ENCODE data around the gene WDR48. TPM values are rescaled to one million over a fixed set of nuclear protein-coding genes. Genes with fewer than 3 reads are reported as not detected.

WDR48 gene
- total RNA-seq, 1 donor from 2014 or later: 33.6 TPM

GRCh38 chr3:39088456-39088855 is 36.6 kb downstream of the WDR48 start:
- H3K9me3 ChIP-seq (replicated peaks): no peaks in the 10 kb centered on the region
- no peak overlapping the region for H3K27ac ChIP-seq (replicated peaks)
- no peak for TF ChIP-seq CTCF (IDR thresholded peaks at IDR 0.05; ENCODE audit: borderline replicate concordance)
- peaks cover 97% of the 10 kb centered on the region for H3K36me3 ChIP-seq
- intact Hi-C loops (cut with micrococcal nuclease): no loop called here
- H3K27me3 ChIP-seq (ENCODE audit: low read depth): no peaks in the 10 kb centered on the region
- H3K4me3 ChIP-seq: no peak overlapping the region
- DNase-seq: no peak
- H3K4me1 ChIP-seq: no peaks in the 10 kb centered on the region

GRCh38 chr3:39088889-39089288 is 37.1 kb downstream of the WDR48 start:
- no peak for DNase-seq
- TF ChIP-seq CTCF (IDR thresholded peaks at IDR 0.05; ENCODE audit: borderline replicate concordance): no peak
- Histone ChIP-seq H3K27me3 (ENCODE audit: low read depth) (no peaks in the 10 kb centered on the region), H3K4me3 (no peak overlapping the region), H3K36me3 (peaks cover 98% of the 10 kb centered on the region), H3K4me1 (no peaks in the 10 kb centered on the region), H3K9me3 (replicated peaks) (no peaks in the 10 kb centered on the region), H3K27ac (replicated peaks) (no peak overlapping the region)
- intact Hi-C loops (cut with micrococcal nuclease): no loop called here

- H3K9me3 ChIP-seq (replicated peaks): no peaks in the 10 kb centered on the region
- peaks cover 3% of the 10 kb centered on the region for H3K4me1 ChIP-seq
- peaks cover 100% of the 10 kb centered on the region for H3K36me3 ChIP-seq
- no peak overlapping the region for H3K4me3 ChIP-seq
- H3K27me3 ChIP-seq (ENCODE audit: low read depth): no peaks in the 10 kb centered on the region
- no peak for DNase-seq
- H3K27ac ChIP-seq (replicated peaks): no peak overlapping the region
- no peak for TF ChIP-seq CTCF (IDR thresholded peaks at IDR 0.05; ENCODE audit: borderline replicate concordance)
- intact Hi-C loops (cut with micrococcal nuclease): no loop called here
These were observed 39.1 kb downstream of the WDR48 start for GRCh38 chr3:39090922-39091321.

GRCh38 chr3:39094851-39095677 is 43.2 kb downstream of the WDR48 start:
- intact Hi-C loops (cut with micrococcal nuclease): no loop called here
- no peak overlapping the region for H3K27ac ChIP-seq (replicated peaks)
- peaks cover 100% of the 10 kb centered on the region for H3K36me3 ChIP-seq
- no peak overlapping the region for H3K4me3 ChIP-seq
- DNase-seq: no peak
- no peak for TF ChIP-seq CTCF (IDR thresholded peaks at IDR 0.05; ENCODE audit: borderline replicate concordance)
- peaks cover 37% of the 10 kb centered on the region for H3K4me1 ChIP-seq
- no peaks in the 10 kb centered on the region for H3K9me3 ChIP-seq (replicated peaks)
- no peaks in the 10 kb centered on the region for H3K27me3 ChIP-seq (ENCODE audit: low read depth)

GRCh38 chr3:39095778-39096177 is 44.0 kb downstream of the WDR48 start:
- H3K27ac ChIP-seq (replicated peaks): peak overlapping the region; percentile 57
- intact Hi-C loops (cut with micrococcal nuclease): no loop called here
- no peaks in the 10 kb centered on the region for H3K9me3 ChIP-seq (replicated peaks)
- H3K36me3 ChIP-seq: peaks cover 100% of the 10 kb centered on the region
- no peak for TF ChIP-seq CTCF (IDR thresholded peaks at IDR 0.05; ENCODE audit: borderline replicate concordance)
- DNase-seq: no peak
- peaks cover 37% of the 10 kb centered on the region for H3K4me1 ChIP-seq
- H3K27me3 ChIP-seq (ENCODE audit: low read depth): no peaks in the 10 kb centered on the region
- H3K4me3 ChIP-seq: no peak overlapping the region
